ENCODE measurements around the gene EVI2B. TPM values are rescaled to one million over a fixed set of nuclear protein-coding genes. Genes with fewer than 3 reads are reported as not detected.
"Not testable (repeated sequence)": the region's sequence is repeated elsewhere in the genome, so short reads cannot be mapped to it uniquely, and the experiment has no call there.

The EVI2B gene
- total RNA-seq, 2 donors from 2014 or later: 14.4 to 18.5 TPM

GRCh38 chr17:31349454-31349853, 35.6 kb upstream of the EVI2B start:
- Histone ChIP-seq H3K27me3 (replicated peaks; ENCODE audit: insufficient read depth) (no peaks in the 10 kb centered on the region), H3K9me3 (no peaks in the 10 kb centered on the region), H3K27ac (no peak overlapping the region), H3K4me3 (no peak overlapping the region), H3K36me3 (peaks cover 26% of the 10 kb centered on the region), H3K4me1 (ENCODE audit: control insufficient read depth in 1 of 2, low read depth in 2 of 2) (no peaks in the 10 kb centered on the region)
- DNase-seq (ENCODE audit: low spot score): no peak
- ATAC-seq (ENCODE audit: insufficient number of reproducible peaks, low FRiP score, low read depth): no peak
- TF ChIP-seq CTCF (IDR thresholded peaks at IDR 0.05): no peak

- peaks cover 12% of the 10 kb centered on the region for H3K36me3 ChIP-seq
- H3K27me3 ChIP-seq (replicated peaks; ENCODE audit: insufficient read depth); ATAC-seq (ENCODE audit: insufficient number of reproducible peaks, low FRiP score, low read depth); H3K9me3 ChIP-seq; H3K27ac ChIP-seq; DNase-seq (ENCODE audit: low spot score); H3K4me1 ChIP-seq (ENCODE audit: control insufficient read depth in 1 of 2, low read depth in 2 of 2); H3K4me3 ChIP-seq: not testable (repeated sequence)
These were observed 31.4 kb upstream of the EVI2B start for GRCh38 chr17:31345191-31345747.

- no peaks in the 10 kb centered on the region for H3K9me3 ChIP-seq
- H3K36me3 ChIP-seq: peaks cover 13% of the 10 kb centered on the region
- TF ChIP-seq CTCF (IDR thresholded peaks at IDR 0.05): no peak
- no peak overlapping the region for H3K27ac ChIP-seq
- no peak for DNase-seq (ENCODE audit: low spot score)
- H3K4me3 ChIP-seq: no peak overlapping the region
- no peak for ATAC-seq (ENCODE audit: insufficient number of reproducible peaks, low FRiP score, low read depth)
- no peaks in the 10 kb centered on the region for H3K4me1 ChIP-seq (ENCODE audit: control insufficient read depth in 1 of 2, low read depth in 2 of 2)
- H3K27me3 ChIP-seq (replicated peaks; ENCODE audit: insufficient read depth): no peaks in the 10 kb centered on the region
These were observed 26.2 kb upstream of the EVI2B start for GRCh38 chr17:31339906-31340661.

- Histone ChIP-seq H3K4me3 (no peak overlapping the region), H3K36me3 (peaks cover 7% of the 10 kb centered on the region), H3K27me3 (replicated peaks; ENCODE audit: insufficient read depth) (no peaks in the 10 kb centered on the region), H3K4me1 (ENCODE audit: control insufficient read depth in 1 of 2, low read depth in 2 of 2) (no peaks in the 10 kb centered on the region), H3K27ac (no peak overlapping the region), H3K9me3 (no peaks in the 10 kb centered on the region)
- no peak for TF ChIP-seq CTCF (IDR thresholded peaks at IDR 0.05)
- ATAC-seq (ENCODE audit: insufficient number of reproducible peaks, low FRiP score, low read depth) (no peak), DNase-seq (ENCODE audit: low spot score) (no peak)
These were observed 15.4 kb upstream of the EVI2B start for GRCh38 chr17:31329221-31329620.

DNA sequence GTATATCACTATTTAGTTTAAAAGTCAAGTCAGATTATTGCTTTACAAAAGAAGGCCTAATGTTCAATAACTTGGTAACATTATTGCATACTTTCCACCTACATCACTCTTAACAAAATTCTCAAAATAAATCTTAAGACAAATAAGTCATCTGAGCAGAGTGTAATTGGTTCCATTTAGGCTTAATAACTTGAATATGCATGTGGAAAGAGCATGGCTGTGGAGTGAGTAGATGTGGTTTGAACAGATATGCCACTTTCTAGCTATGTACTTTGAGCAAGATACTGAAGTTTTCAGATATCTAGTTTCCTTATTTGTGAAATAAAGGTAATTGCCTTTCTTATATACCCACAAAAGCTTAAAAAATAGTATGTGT, 14.3 kb upstream of the EVI2B start:
- Histone ChIP-seq H3K27ac (no peak overlapping the region), H3K4me1 (ENCODE audit: control insufficient read depth in 1 of 2, low read depth in 2 of 2) (no peaks in the 10 kb centered on the region), H3K27me3 (replicated peaks; ENCODE audit: insufficient read depth) (no peaks in the 10 kb centered on the region), H3K9me3 (no peaks in the 10 kb centered on the region), H3K4me3 (no peak overlapping the region), H3K36me3 (peaks cover 7% of the 10 kb centered on the region)
- ATAC-seq (ENCODE audit: insufficient number of reproducible peaks, low FRiP score, low read depth) (no peak), DNase-seq (ENCODE audit: low spot score) (no peak)
- TF ChIP-seq CTCF (IDR thresholded peaks at IDR 0.05): no peak
